Natural killer cell (primary cell): ENCODE data around the gene PLCD1. TPM values are rescaled to one million over a fixed set of nuclear protein-coding genes. Genes with fewer than 3 reads are reported as not detected.

Experiments
- ATAC-seq, 3 donors: fragments of 150-1000 bp in 2 of 3; fragments of 200-7000 bp in 1 of 3; cut with Tn5 transposase; 1 replicate in 1 of 3; 2 replicates in 2 of 3; pipeline ENCODE4 v1.10.0; 2021; ENCODE audit warnings: mild to moderate bottlenecking in 2 of 3, moderate library complexity in 2 of 3
- DNase-seq, 2 donors: peaks; one replicate each; pipeline versions ENCODE4 v3.0.0 to v3.0.0-alpha.2; 2013 to 2021; ENCODE audit warnings: mixed read lengths in 1 of 2
- H3K27ac ChIP-seq: one replicate; pipeline ENCODE4 v1.5.1; 2013; ENCODE audit warnings: mild to moderate bottlenecking, low read length
- H3K27me3 ChIP-seq: one replicate; pipeline ENCODE4 v1.6.1; 2013; ENCODE audit warnings: low read length; ENCODE audit not compliant: control insufficient read depth, insufficient read depth
- H3K36me3 ChIP-seq: one replicate; pipeline ENCODE4 v1.6.1; 2013; ENCODE audit warnings: low read length; ENCODE audit not compliant: control insufficient read depth, insufficient read depth
- H3K4me1 ChIP-seq: one replicate; pipeline ENCODE4 v1.6.1; 2013; ENCODE audit warnings: low read length; ENCODE audit not compliant: control insufficient read depth, insufficient read depth
- H3K4me3 ChIP-seq: one replicate; pipeline ENCODE4 v1.5.1; 2013; ENCODE audit warnings: low read length
- H3K9me3 ChIP-seq: one replicate; pipeline ENCODE4 v1.6.1; 2013; ENCODE audit warnings: low read length; ENCODE audit not compliant: control insufficient read depth, insufficient read depth
- H3K27ac Mint-ChIP-seq, 2 donors: one replicate each; pipeline ENCODE4 v1.8.0; 2022; ENCODE audit warnings: mild to moderate bottlenecking in 2 of 2, mixed read lengths in 2 of 2, moderate library complexity in 1 of 2
- H3K27me3 Mint-ChIP-seq, 2 donors: one replicate each; pipeline ENCODE4 v1.8.0; 2022; ENCODE audit warnings: low read depth in 2 of 2, mixed read lengths in 2 of 2
- H3K36me3 Mint-ChIP-seq: one replicate; pipeline ENCODE4 v1.8.0; 2022; ENCODE audit warnings: mixed read lengths
- H3K4me1 Mint-ChIP-seq, 2 donors: one replicate each; pipeline ENCODE4 v1.8.0; 2022; ENCODE audit warnings: mixed read lengths in 2 of 2
- H3K4me3 Mint-ChIP-seq: one replicate; pipeline ENCODE4 v1.8.0; 2022; ENCODE audit warnings: mild to moderate bottlenecking, moderate library complexity, mixed read lengths
- H3K9me3 Mint-ChIP-seq, 2 donors: one replicate each; pipeline ENCODE4 v1.8.0; 2022; ENCODE audit warnings: mixed read lengths in 2 of 2
- CTCF ChIP-seq: fragments of 200-600 bp; IDR thresholded peaks from one replicate; pipeline ENCODE4 v1.8.0; 2022; ENCODE audit warnings: antibody characterized with exemption
- WGBS: methylation state at CpG from one replicate; pipeline ENCODE4 v1.1.7; 2013; ENCODE audit warnings: missing lambda C conversion rate; ENCODE audit not compliant: insufficient coverage; 5-methylcytosine and 5-hydroxymethylcytosine counted together
- intact Hi-C: fragments of 100-400 bp; cut with micrococcal nuclease; formaldehyde crosslinking; loops from one replicate; pipeline ENCODE4 v1.14.2; 2022
- total RNA-seq, 4 donors: library from RNA; stranded (reverse); fragments of 120-200 nt in 1 of 4; gene quantifications; one replicate each; pipeline versions ENCODE4 v1.2.3 to v1.2.4, GENCODE V29; 2013 to 2022

The PLCD1 gene
- total RNA-seq, 3 donors from 2014 or later (not counting 1 experiment from before 2014, with no cell fraction given), result 27.7 to 38.1 (median 29.4) TPM

GRCh38 chr3:38062809-38063208 lies 33.4 kb upstream of the PLCD1 start:
- no peak for ATAC-seq
- H3K4me1 ChIP-seq, result no peaks in the 10 kb centered on the region
- no peaks in the 10 kb centered on the region for H3K9me3 ChIP-seq
- no peaks in the 10 kb centered on the region for H3K36me3 ChIP-seq
- H3K4me3 Mint-ChIP-seq, result no peak overlapping the region
- no peaks in the 10 kb centered on the region for H3K36me3 Mint-ChIP-seq
- H3K9me3 Mint-ChIP-seq, result no peaks in the 10 kb centered on the region
- no peak overlapping the region for H3K27ac Mint-ChIP-seq
- intact Hi-C loops, result no loop called here
- H3K4me3 ChIP-seq, result no peak overlapping the region
- H3K27me3 Mint-ChIP-seq, result no peaks in the 10 kb centered on the region
- WGBS, result 85% methylated on average over 2 of the region's 2 CpGs
- TF ChIP-seq CTCF, result no peak
- no peaks in the 10 kb centered on the region for H3K27me3 ChIP-seq
- no peak for DNase-seq
- H3K27ac ChIP-seq, result no peak overlapping the region
- no peaks in the 10 kb centered on the region for H3K4me1 Mint-ChIP-seq

- Mint-ChIP-seq H3K9me3 (no peaks in the 10 kb centered on the region), H3K36me3 (no peaks in the 10 kb centered on the region), H3K4me3 (no peak overlapping the region), H3K27ac (no peak overlapping the region), H3K27me3 (no peaks in the 10 kb centered on the region), H3K4me1 (no peaks in the 10 kb centered on the region)
- H3K4me3 ChIP-seq, result no peak overlapping the region
- H3K27ac ChIP-seq, result no peak overlapping the region
- DNase-seq (no peak), ATAC-seq (no peak)
- 81% methylated on average over 6 of the region's 7 CpGs for WGBS
- H3K36me3 ChIP-seq, result no peaks in the 10 kb centered on the region
- H3K4me1 ChIP-seq, result no peaks in the 10 kb centered on the region
- H3K9me3 ChIP-seq, result no peaks in the 10 kb centered on the region
- H3K27me3 ChIP-seq, result no peaks in the 10 kb centered on the region
- intact Hi-C loops, result no loop called here
- no peak for TF ChIP-seq CTCF
These were observed 30.1 kb upstream of the PLCD1 start for GRCh38 chr3:38059591-38059990.

GRCh38 chr3:38059148-38059547 lies 29.7 kb upstream of the PLCD1 start:
- intact Hi-C loops, result no loop called here
- H3K9me3 Mint-ChIP-seq, result no peaks in the 10 kb centered on the region
- 81% methylated on average over 2 of the region's 2 CpGs for WGBS

More at GRCh38 chr3:38059148-38059547, 29.7 kb upstream of the PLCD1 start:
- no peak overlapping the region for H3K4me3 ChIP-seq
- Mint-ChIP-seq H3K27me3 (no peaks in the 10 kb centered on the region), H3K4me3 (no peak overlapping the region), H3K36me3 (no peaks in the 10 kb centered on the region), H3K27ac (no peak overlapping the region), H3K4me1 (no peaks in the 10 kb centered on the region)
- no peak overlapping the region for H3K27ac ChIP-seq
- no peaks in the 10 kb centered on the region for H3K27me3 ChIP-seq
- no peaks in the 10 kb centered on the region for H3K9me3 ChIP-seq
- H3K4me1 ChIP-seq, result no peaks in the 10 kb centered on the region
- H3K36me3 ChIP-seq, result no peaks in the 10 kb centered on the region
- ATAC-seq (no peak), DNase-seq (no peak)
- TF ChIP-seq CTCF, result no peak
